Fibroblast of lung (primary cell): ENCODE results near the gene CORO1C. TPM values are rescaled to one million over a fixed set of nuclear protein-coding genes. Genes with fewer than 3 reads are reported as not detected.

ENCODE experiments used
- DNase-seq, 2 donors: peaks; one replicate each; pipeline versions ENCODE4 v3.0.0 to v3.0.0-alpha.2; 2010; ENCODE audit warnings: low read depth in 2 of 2
- H2AFZ ChIP-seq: 2 replicates; pipeline ENCODE4 v1.5.1; 2012; ENCODE audit warnings: low read length, control low read depth, inconsistent platforms
- H3K27ac ChIP-seq: 2 replicates; pipeline ENCODE4 v1.5.1; 2011; ENCODE audit warnings: low read length, control low read depth; ENCODE audit not compliant: insufficient read depth
- H3K27me3 ChIP-seq: 2 replicates; pipeline ENCODE4 v1.5.1; 2011; ENCODE audit warnings: mild to moderate bottlenecking, low read length; ENCODE audit not compliant: control insufficient read depth, insufficient read depth
- H3K36me3 ChIP-seq: 2 replicates; pipeline ENCODE4 v1.5.1; 2011; ENCODE audit warnings: low read length; ENCODE audit not compliant: control insufficient read depth, insufficient read depth
- H3K4me1 ChIP-seq: 2 replicates; pipeline ENCODE4 v1.5.1; 2011; ENCODE audit warnings: low read length; ENCODE audit not compliant: control insufficient read depth, insufficient read depth; ENCODE audit errors: extremely low read depth
- H3K4me2 ChIP-seq: 2 replicates; pipeline ENCODE4 v1.5.1; 2011; ENCODE audit warnings: low read length, control low read depth; ENCODE audit not compliant: insufficient read depth; ENCODE audit errors: extremely low read depth
- H3K4me3 ChIP-seq, 4 experiments: fragments of 200-600 bp in 1 of 4; sonication (generic) in 1 of 4; replicated peaks in 1 of 4; 2 replicates each; pipeline ENCODE4 v1.5.1; 2011 to 2016; ENCODE audit warnings: low read length in 4 of 4, low read depth in 3 of 4, mild to moderate bottlenecking in 3 of 4, control low read depth in 2 of 4, inconsistent platforms in 1 of 4, mixed read lengths in 1 of 4; ENCODE audit not compliant: insufficient read depth in 1 of 4; ENCODE audit errors: control extremely low read depth in 1 of 4
- H3K79me2 ChIP-seq: 2 replicates; pipeline ENCODE4 v1.5.1; 2012; ENCODE audit warnings: mild to moderate bottlenecking, low read length, inconsistent platforms; ENCODE audit not compliant: control insufficient read depth, insufficient read depth
- H3K9ac ChIP-seq: 2 replicates; pipeline ENCODE4 v1.5.1; 2011; ENCODE audit warnings: mild to moderate bottlenecking, low read length, control low read depth; ENCODE audit not compliant: insufficient read depth
- H3K9me3 ChIP-seq: 2 replicates; pipeline ENCODE4 v1.5.1; 2012; ENCODE audit warnings: low read depth, low read length; ENCODE audit not compliant: control insufficient read depth, insufficient read depth
- H4K20me1 ChIP-seq: 2 replicates; pipeline ENCODE4 v1.5.1; 2011; ENCODE audit warnings: low read length; ENCODE audit not compliant: control insufficient read depth, insufficient read depth; ENCODE audit errors: extremely low read depth
- EZH2 ChIP-seq: IDR thresholded peaks from 2 replicates; pipeline ENCODE4 v1.5.1; 2012; ENCODE audit warnings: low read length, control low read depth, mild to moderate bottlenecking; ENCODE audit errors: missing control alignments
- polyA plus RNA-seq, 2 donors: library from polyadenylated mRNA; depleted of rRNA in 1 of 2; stranded (reverse) in 1 of 2; unstranded in 1 of 2; fragments of >200 nt; gene quantifications; 2 replicates each; pipeline ENCODE4 v1.2.1, GENCODE V29; 2011 to 2012; ENCODE audit warnings: missing spikeins in 1 of 2
- total RNA-seq: library from RNA; depleted of rRNA; stranded (reverse); fragments of >200 nt; gene quantifications from 2 replicates; pipeline ENCODE4 v1.2.1, GENCODE V29; 2014
- TF ChIP-seq, protein P1 (sequence below), 2 donors: IDR thresholded peaks in 1 of 2; conservative IDR thresholded peaks in 1 of 2; 1 replicate in 1 of 2; 2 replicates in 1 of 2; pipeline ENCODE4 v1.5.1; 2011 to 2012; ENCODE audit warnings: low read length in 2 of 2, control low read depth in 1 of 2, inconsistent platforms in 1 of 2, low read depth in 1 of 2, mild to moderate bottlenecking in 1 of 2

CORO1C gene
- total and polyA plus RNA-seq, 2 donors (not counting 1 experiment from before 2014, with no cell fraction given), result 288 to 542 TPM

DNA sequence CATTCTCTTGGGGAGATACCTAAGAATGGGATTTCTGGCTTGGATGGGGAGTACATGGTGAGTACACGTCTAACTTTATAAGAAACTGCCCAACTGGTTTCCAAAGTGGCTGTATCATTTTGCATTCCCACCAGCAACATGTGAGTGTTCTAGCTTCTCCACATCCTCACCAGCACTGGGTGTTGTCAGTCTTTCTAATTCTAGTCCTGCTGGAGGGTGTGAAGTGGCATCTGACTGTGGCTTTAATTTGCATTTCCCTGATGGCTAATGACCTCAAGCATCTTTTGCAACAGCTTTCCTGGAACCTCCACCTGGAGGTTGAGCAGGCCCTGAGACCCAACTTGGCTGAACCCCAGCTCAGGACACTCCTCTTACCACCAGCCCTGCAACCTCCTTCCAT, 115.4 kb downstream of the CORO1C start:
- H3K9me3 ChIP-seq, result no peaks in the 10 kb centered on the region
- no peaks in the 10 kb centered on the region for H3K36me3 ChIP-seq
- H2AFZ ChIP-seq, result no peak overlapping the region
- no peak overlapping the region for H3K9ac ChIP-seq
- H3K4me3 ChIP-seq, result no peak overlapping the region
- TF ChIP-seq EZH2, result no peak
- TF ChIP-seq, protein P1, sequence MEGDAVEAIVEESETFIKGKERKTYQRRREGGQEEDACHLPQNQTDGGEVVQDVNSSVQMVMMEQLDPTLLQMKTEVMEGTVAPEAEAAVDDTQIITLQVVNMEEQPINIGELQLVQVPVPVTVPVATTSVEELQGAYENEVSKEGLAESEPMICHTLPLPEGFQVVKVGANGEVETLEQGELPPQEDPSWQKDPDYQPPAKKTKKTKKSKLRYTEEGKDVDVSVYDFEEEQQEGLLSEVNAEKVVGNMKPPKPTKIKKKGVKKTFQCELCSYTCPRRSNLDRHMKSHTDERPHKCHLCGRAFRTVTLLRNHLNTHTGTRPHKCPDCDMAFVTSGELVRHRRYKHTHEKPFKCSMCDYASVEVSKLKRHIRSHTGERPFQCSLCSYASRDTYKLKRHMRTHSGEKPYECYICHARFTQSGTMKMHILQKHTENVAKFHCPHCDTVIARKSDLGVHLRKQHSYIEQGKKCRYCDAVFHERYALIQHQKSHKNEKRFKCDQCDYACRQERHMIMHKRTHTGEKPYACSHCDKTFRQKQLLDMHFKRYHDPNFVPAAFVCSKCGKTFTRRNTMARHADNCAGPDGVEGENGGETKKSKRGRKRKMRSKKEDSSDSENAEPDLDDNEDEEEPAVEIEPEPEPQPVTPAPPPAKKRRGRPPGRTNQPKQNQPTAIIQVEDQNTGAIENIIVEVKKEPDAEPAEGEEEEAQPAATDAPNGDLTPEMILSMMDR (conservative IDR thresholded peaks at IDR 0.05 in 1 of 2, IDR thresholded peaks at IDR 0.05 in 1 of 2; ENCODE audit: low read depth in 1 of 2, low read length in 2 of 2), result no peak
- no peaks in the 10 kb centered on the region for H3K79me2 ChIP-seq
- H3K4me2 ChIP-seq, result no peak overlapping the region
- DNase-seq, result no peak
- H3K27ac ChIP-seq, result no peak overlapping the region
- H3K27me3 ChIP-seq, result no peaks in the 10 kb centered on the region
- peaks cover 16% of the 10 kb centered on the region for H3K4me1 ChIP-seq
- H4K20me1 ChIP-seq, result no peaks in the 10 kb centered on the region

DNA sequence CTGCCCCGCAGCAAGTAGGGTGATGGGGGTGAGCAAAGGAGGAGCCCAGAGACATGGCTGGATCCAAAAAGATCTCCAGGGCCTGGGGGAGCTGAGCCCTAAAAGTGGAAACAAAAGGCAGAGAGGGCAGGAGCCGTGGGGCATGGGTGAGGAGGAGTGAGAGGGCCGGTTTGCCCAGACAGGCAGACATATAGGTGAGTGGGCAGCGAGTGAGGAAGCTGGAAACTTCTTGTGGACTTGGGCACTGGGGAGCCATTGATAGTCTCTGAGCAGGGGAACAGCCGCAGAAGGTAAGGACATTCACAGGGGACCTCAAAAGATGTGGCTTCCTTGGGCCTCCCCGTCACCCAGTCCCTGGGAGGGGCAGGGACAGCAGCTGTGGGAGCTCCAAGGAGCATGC, 116.7 kb downstream of the CORO1C start:
- H3K27me3 ChIP-seq, result no peaks in the 10 kb centered on the region
- H3K27ac ChIP-seq, result no peak overlapping the region
- no peak for TF ChIP-seq EZH2
- TF ChIP-seq, protein P1 (conservative IDR thresholded peaks at IDR 0.05 in 1 of 2, IDR thresholded peaks at IDR 0.05 in 1 of 2; ENCODE audit: low read depth in 1 of 2, low read length in 2 of 2), result no peak
- H2AFZ ChIP-seq, result no peak overlapping the region
- no peak overlapping the region for H3K4me3 ChIP-seq
- no peak overlapping the region for H3K9ac ChIP-seq
- DNase-seq, result no peak
- H3K4me1 ChIP-seq, result peaks cover 21% of the 10 kb centered on the region
- no peaks in the 10 kb centered on the region for H4K20me1 ChIP-seq
- no peaks in the 10 kb centered on the region for H3K79me2 ChIP-seq
- H3K9me3 ChIP-seq, result no peaks in the 10 kb centered on the region
- no peaks in the 10 kb centered on the region for H3K36me3 ChIP-seq
- no peak overlapping the region for H3K4me2 ChIP-seq

DNA sequence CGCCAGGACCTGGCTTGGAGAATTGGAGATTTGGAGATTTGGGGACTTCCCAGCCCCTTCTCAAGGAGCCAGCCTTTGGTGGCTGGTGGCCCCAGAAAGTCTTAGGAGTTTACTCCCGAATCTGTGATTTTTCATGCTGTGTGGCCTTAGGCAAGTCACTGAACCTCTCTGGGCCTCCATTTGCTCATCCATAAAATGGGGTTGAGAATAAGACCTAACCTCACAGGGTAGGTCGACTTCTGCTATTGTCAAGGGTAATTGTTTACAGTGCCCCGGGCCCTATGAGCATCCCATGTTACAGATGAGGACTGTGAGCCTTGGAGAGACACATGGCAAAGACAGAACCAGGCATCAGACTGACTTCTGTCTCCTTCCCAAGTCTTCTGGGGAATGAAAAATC, 117.3 kb downstream of the CORO1C start:
- H3K79me2 ChIP-seq, result no peaks in the 10 kb centered on the region
- no peak for TF ChIP-seq EZH2
- TF ChIP-seq, protein P1 (conservative IDR thresholded peaks at IDR 0.05 in 1 of 2, IDR thresholded peaks at IDR 0.05 in 1 of 2; ENCODE audit: low read depth in 1 of 2, low read length in 2 of 2), result no peak
- H3K27ac ChIP-seq, result no peak overlapping the region
- no peak overlapping the region for H2AFZ ChIP-seq
- H3K4me1 ChIP-seq, result peaks cover 24% of the 10 kb centered on the region
- no peaks in the 10 kb centered on the region for H3K9me3 ChIP-seq
- no peaks in the 10 kb centered on the region for H4K20me1 ChIP-seq
- no peak overlapping the region for H3K4me3 ChIP-seq
- no peak overlapping the region for H3K4me2 ChIP-seq
- no peak for DNase-seq
- H3K9ac ChIP-seq, result no peak overlapping the region
- no peaks in the 10 kb centered on the region for H3K36me3 ChIP-seq
- no peaks in the 10 kb centered on the region for H3K27me3 ChIP-seq
